Transverse colon (tissue), 4 donors: ENCODE data around the gene RPL15.

Source experiments
- POLR2A ChIP-seq: fragments of 450-650 bp; IDR thresholded peaks from one replicate; pipeline ENCODE4 v1.6.1; 2016; ENCODE audit warnings: antibody characterized with exemption, mild to moderate bottlenecking, moderate library complexity
- POLR2AphosphoS5 ChIP-seq, 3 donors: sonication (generic); formaldehyde crosslinking; IDR thresholded peaks; one replicate each; pipeline ENCODE4 v1.6.1; 2016; ENCODE audit warnings: antibody characterized with exemption in 3 of 3
- TF ChIP-seq, protein P1 (sequence below), 5 experiments: fragments of 200-600 bp in 3 of 5; fragments of 450-650 bp in 2 of 5; sonication (generic) in 3 of 5; IDR thresholded peaks; 1 replicate in 2 of 5; 2 replicates in 3 of 5; pipeline ENCODE4 v1.5.1; 2016 to 2017; ENCODE audit warnings: antibody characterized with exemption in 5 of 5, inconsistent platforms in 3 of 5, mild to moderate bottlenecking in 2 of 5, moderate library complexity in 1 of 5

DNA sequence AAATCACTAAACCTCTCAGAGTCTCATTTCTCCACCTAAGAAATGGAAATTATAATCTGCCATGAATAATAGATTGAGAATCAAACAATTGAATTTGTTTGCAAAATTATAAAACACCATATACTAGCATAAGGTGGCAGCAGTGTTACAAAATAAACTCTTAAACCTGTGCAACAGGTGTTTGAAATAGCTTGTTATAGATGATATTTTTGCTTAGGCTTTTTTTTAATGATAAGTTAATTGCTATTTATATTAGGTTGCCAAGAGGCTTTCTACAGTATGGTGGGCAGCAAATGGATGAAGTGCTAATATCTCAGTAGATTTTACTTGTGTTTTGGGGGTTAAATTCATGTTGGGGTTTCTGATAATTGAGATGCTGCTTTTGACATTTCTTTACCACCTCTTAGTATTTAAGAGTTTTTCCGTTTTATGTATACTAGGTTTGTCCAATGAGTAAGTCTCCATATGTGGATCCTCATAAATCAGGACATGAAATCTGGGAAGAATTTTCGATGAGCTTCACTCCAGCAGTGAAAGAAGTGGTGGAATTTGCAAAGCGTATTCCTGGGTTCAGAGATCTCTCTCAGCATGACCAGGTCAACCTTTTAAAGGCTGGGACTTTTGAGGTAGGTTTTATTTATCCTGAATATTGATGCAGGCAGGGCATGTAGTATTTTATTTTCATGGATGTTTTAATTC, 47.8 kb downstream of the RPL15 start:
- no peak for TF ChIP-seq POLR2A
- TF ChIP-seq, protein P1, sequence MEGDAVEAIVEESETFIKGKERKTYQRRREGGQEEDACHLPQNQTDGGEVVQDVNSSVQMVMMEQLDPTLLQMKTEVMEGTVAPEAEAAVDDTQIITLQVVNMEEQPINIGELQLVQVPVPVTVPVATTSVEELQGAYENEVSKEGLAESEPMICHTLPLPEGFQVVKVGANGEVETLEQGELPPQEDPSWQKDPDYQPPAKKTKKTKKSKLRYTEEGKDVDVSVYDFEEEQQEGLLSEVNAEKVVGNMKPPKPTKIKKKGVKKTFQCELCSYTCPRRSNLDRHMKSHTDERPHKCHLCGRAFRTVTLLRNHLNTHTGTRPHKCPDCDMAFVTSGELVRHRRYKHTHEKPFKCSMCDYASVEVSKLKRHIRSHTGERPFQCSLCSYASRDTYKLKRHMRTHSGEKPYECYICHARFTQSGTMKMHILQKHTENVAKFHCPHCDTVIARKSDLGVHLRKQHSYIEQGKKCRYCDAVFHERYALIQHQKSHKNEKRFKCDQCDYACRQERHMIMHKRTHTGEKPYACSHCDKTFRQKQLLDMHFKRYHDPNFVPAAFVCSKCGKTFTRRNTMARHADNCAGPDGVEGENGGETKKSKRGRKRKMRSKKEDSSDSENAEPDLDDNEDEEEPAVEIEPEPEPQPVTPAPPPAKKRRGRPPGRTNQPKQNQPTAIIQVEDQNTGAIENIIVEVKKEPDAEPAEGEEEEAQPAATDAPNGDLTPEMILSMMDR (IDR thresholded peaks at IDR 0.05) = no peak
- TF ChIP-seq POLR2AphosphoS5 (IDR thresholded peaks at IDR 0.05) = no peak
